Measurements from ENCODE around the gene TNFRSF12A.

The TNFRSF12A gene

DNA sequence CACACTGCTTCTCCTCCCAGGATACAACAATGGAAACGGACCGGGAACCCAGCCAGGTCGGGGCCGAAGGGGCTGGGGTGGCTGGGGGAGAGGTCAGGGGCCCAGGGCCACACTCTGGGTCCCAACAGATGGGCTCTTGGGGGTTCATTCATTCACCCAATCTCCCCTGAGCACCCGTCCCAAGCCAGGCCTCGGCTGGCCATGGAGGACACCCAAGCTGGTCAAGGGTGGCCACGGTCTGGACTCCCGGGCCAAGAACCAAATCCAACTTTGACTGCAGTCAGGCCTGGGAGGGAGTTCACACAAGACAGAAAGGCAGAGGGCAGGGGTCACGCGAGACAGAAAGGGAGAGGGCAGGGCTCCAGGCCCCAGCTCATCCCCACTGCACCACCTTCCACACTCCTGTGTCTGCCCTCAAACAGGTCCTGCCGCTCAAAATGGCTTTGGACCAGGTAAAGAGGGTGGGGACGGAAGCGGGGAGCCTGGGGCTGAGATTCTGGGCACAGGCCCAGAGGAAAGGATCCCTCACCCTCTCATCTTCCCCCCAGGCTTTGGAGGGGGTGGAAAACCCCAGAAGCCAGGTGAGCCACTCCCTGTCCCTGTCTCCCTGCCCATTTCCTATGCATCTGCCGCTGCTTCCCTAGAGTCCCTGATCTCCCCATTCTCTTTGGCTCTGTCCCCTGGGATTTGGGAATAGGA, 27.6 kb upstream of the TNFRSF12A start:
- Histone ChIP-seq H3K27ac (ENCODE audit: low read length) (no peak overlapping the region), H3K4me2 (ENCODE audit: low read length) (no peak overlapping the region), H3K4me3 (ENCODE audit: low read length) (no peak overlapping the region), H3K27me3 (ENCODE audit: low read depth, low read length) (peaks cover 35% of the 10 kb centered on the region), H3K36me3 (replicated peaks; ENCODE audit: low read depth, low read length) (no peaks in the 10 kb centered on the region), H3K9ac (ENCODE audit: low read length) (no peak overlapping the region), H4K20me1 (ENCODE audit: insufficient read depth, low read length) (no peaks in the 10 kb centered on the region), H2AFZ (ENCODE audit: low read depth, low read length) (no peak overlapping the region), H3K4me1 (ENCODE audit: low read length) (no peaks in the 10 kb centered on the region), H3K79me2 (ENCODE audit: low read length) (no peaks in the 10 kb centered on the region), H3K9me3 (ENCODE audit: insufficient read depth, low read length) (no peaks in the 10 kb centered on the region)
- TF ChIP-seq, protein P1, sequence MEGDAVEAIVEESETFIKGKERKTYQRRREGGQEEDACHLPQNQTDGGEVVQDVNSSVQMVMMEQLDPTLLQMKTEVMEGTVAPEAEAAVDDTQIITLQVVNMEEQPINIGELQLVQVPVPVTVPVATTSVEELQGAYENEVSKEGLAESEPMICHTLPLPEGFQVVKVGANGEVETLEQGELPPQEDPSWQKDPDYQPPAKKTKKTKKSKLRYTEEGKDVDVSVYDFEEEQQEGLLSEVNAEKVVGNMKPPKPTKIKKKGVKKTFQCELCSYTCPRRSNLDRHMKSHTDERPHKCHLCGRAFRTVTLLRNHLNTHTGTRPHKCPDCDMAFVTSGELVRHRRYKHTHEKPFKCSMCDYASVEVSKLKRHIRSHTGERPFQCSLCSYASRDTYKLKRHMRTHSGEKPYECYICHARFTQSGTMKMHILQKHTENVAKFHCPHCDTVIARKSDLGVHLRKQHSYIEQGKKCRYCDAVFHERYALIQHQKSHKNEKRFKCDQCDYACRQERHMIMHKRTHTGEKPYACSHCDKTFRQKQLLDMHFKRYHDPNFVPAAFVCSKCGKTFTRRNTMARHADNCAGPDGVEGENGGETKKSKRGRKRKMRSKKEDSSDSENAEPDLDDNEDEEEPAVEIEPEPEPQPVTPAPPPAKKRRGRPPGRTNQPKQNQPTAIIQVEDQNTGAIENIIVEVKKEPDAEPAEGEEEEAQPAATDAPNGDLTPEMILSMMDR (IDR thresholded peaks at IDR 0.05; ENCODE audit: low read depth, low read length), result no peak
- TF ChIP-seq EZH2phosphoT487 (IDR thresholded peaks at IDR 0.05; ENCODE audit: low read depth), result no peak

DNA sequence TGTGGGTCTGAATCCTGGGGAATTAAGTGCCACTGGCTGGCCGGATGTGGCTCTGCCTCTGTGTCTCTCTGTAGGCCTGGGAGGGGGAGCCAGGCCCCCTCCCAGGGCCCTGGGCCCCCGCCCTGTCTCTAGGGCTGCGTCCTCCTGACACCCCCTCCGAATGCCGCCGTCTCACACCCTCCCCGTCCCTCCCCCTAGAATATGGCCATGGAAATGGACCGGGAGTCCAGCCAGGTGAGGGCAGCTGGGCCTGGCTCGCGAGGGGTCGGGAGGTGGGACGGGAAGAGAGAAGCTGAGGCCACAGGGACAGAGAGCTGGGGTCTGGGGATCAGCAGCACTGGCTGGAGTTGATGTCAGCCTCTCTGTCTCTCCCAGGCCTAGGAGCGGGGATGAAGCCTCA, 23.9 kb upstream of the TNFRSF12A start:
- no peaks in the 10 kb centered on the region for H4K20me1 ChIP-seq (ENCODE audit: insufficient read depth, low read length)
- no peaks in the 10 kb centered on the region for H3K79me2 ChIP-seq (ENCODE audit: low read length)
- no peak overlapping the region for H3K27ac ChIP-seq (ENCODE audit: low read length)
- no peaks in the 10 kb centered on the region for H3K36me3 ChIP-seq (replicated peaks; ENCODE audit: low read depth, low read length)
- no peak for TF ChIP-seq EZH2phosphoT487 (IDR thresholded peaks at IDR 0.05; ENCODE audit: low read depth)
- TF ChIP-seq, protein P1 (IDR thresholded peaks at IDR 0.05; ENCODE audit: low read depth, low read length), result no peak
- H3K27me3 ChIP-seq (ENCODE audit: low read depth, low read length), result peaks cover 32% of the 10 kb centered on the region
- no peaks in the 10 kb centered on the region for H3K4me1 ChIP-seq (ENCODE audit: low read length)
- H3K4me3 ChIP-seq (ENCODE audit: low read length), result no peak overlapping the region
- no peak overlapping the region for H3K4me2 ChIP-seq (ENCODE audit: low read length)
- no peak overlapping the region for H2AFZ ChIP-seq (ENCODE audit: low read depth, low read length)
- no peak overlapping the region for H3K9ac ChIP-seq (ENCODE audit: low read length)
- H3K9me3 ChIP-seq (ENCODE audit: insufficient read depth, low read length), result no peaks in the 10 kb centered on the region

DNA sequence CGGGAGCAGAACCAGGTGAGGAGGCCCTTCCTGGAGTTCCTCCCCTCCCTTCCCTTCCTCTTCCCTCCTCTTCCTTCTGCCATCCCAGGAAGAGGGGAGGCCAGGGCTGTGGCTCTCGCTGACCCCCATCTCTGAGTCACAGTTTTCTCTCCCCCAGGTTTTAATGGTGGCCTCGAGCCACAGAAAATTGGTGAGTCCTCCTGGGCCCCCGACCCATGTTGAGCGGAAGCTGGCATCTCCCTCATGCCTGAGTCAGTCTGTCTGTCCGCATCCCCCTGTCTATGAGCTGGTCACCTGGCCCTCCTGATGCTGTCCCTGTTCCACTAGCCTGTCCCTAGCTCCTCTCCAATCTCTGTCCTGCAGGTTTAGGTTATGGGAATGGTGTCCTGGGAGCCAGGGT, 20.2 kb upstream of the TNFRSF12A start:
- Histone ChIP-seq H3K27me3 (ENCODE audit: low read depth, low read length) (peaks cover 34% of the 10 kb centered on the region), H2AFZ (ENCODE audit: low read depth, low read length) (no peak overlapping the region), H4K20me1 (ENCODE audit: insufficient read depth, low read length) (no peaks in the 10 kb centered on the region), H3K79me2 (ENCODE audit: low read length) (no peaks in the 10 kb centered on the region), H3K4me1 (ENCODE audit: low read length) (0 out of 2 replicates have a peak, but pooled peaks cover 1% of the 10 kb centered on the region), H3K9me3 (ENCODE audit: insufficient read depth, low read length) (no peaks in the 10 kb centered on the region), H3K4me3 (ENCODE audit: low read length) (no peak overlapping the region), H3K36me3 (replicated peaks; ENCODE audit: low read depth, low read length) (no peaks in the 10 kb centered on the region), H3K9ac (ENCODE audit: low read length) (no peak overlapping the region), H3K4me2 (ENCODE audit: low read length) (no peak overlapping the region), H3K27ac (ENCODE audit: low read length) (no peak overlapping the region)
- TF ChIP-seq, protein P1 (IDR thresholded peaks at IDR 0.05; ENCODE audit: low read depth, low read length), result no peak
- TF ChIP-seq EZH2phosphoT487 (IDR thresholded peaks at IDR 0.05; ENCODE audit: low read depth), result no peak

DNA sequence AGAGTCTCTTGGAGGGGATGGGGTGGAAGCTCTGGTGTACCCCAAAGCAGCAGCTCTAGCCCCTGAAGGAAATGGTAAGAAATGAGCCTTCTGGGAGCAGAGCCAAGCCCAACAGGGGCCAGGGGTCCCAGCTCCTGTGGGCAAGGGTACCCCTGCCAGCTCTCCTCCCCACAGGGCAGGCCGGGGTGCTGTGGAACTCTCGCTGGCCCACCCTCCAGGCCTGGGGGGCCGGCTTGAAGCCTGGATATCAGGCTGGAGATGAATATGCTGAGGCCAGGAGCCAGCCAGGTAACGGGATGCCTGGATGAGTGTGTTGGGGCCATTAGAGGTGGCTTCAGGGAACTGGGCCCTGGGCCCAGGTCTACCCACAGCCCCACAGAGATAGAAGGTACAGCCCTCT, 19.6 kb upstream of the TNFRSF12A start:
- Histone ChIP-seq H2AFZ (ENCODE audit: low read depth, low read length) (no peak overlapping the region), H3K4me1 (ENCODE audit: low read length) (0 out of 2 replicates have a peak, but pooled peaks cover 3% of the 10 kb centered on the region), H3K9ac (ENCODE audit: low read length) (no peak overlapping the region), H3K9me3 (ENCODE audit: insufficient read depth, low read length) (no peaks in the 10 kb centered on the region), H4K20me1 (ENCODE audit: insufficient read depth, low read length) (no peaks in the 10 kb centered on the region), H3K27ac (ENCODE audit: low read length) (no peak overlapping the region), H3K4me2 (ENCODE audit: low read length) (no peak overlapping the region), H3K4me3 (ENCODE audit: low read length) (no peak overlapping the region), H3K36me3 (replicated peaks; ENCODE audit: low read depth, low read length) (no peaks in the 10 kb centered on the region), H3K27me3 (ENCODE audit: low read depth, low read length) (peaks cover 36% of the 10 kb centered on the region), H3K79me2 (ENCODE audit: low read length) (no peaks in the 10 kb centered on the region)
- TF ChIP-seq, protein P1 (IDR thresholded peaks at IDR 0.05; ENCODE audit: low read depth, low read length), result no peak
- TF ChIP-seq EZH2phosphoT487 (IDR thresholded peaks at IDR 0.05; ENCODE audit: low read depth), result no peak
